HTR-8/SVneo (cell line): Measurements from ENCODE around the gene SYTL1.
"Not testable (repeated sequence)": the region's sequence is repeated elsewhere in the genome, so short reads cannot be mapped to it uniquely, and the experiment has no call there.

Source experiments
- DNase-seq: peaks from one replicate; pipeline ENCODE4 v3.0.0; 2011; ENCODE audit warnings: low spot score, mixed read lengths; ENCODE audit not compliant: insufficient read length
- FAIRE-seq: peaks from 2 replicates; lab custom pipeline; 2011; peaks lifted over from hg19 to GRCh38; lab: Jason Lieb, UNC

The SYTL1 gene

DNA sequence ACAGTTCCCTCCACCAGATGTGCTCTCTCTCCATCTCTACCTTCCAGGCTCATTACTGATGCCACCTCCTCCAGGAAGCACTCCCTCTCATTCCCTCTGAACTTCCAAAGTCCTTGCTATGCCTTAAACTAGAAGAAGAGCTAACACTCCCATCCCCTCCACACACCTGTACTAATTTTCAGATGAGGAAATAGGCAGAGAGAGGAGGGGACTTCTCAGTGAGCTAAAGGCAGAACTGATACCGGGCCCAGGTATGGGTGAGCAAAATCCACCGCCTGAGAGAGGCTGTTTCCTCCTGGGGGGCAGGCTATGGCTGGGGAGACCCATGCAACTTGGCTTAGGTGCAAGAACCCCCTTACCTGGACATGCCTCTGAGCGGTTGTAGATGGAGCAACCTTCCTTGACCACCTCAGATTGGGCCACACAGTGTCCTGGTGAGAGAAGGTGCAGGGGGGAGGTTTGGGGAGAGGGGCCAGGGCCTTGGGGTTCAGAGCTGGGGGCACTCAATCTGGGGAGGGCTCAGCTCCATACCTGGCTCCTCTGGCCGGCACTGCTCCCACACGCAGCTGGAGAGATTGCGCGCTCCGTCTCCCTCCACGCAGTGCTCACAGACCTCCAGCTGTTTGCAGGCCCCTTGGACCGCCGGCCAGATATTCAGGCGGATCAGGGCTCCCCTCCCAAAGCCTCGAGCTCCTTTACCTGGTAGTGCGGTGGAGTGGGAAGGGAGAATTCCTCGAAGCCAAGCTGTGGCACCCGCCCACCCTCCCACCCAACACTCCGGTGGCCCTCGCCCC lies 40.3 kb downstream of the SYTL1 start:
- FAIRE-seq = no peak
- DNase-seq = no peak

DNA sequence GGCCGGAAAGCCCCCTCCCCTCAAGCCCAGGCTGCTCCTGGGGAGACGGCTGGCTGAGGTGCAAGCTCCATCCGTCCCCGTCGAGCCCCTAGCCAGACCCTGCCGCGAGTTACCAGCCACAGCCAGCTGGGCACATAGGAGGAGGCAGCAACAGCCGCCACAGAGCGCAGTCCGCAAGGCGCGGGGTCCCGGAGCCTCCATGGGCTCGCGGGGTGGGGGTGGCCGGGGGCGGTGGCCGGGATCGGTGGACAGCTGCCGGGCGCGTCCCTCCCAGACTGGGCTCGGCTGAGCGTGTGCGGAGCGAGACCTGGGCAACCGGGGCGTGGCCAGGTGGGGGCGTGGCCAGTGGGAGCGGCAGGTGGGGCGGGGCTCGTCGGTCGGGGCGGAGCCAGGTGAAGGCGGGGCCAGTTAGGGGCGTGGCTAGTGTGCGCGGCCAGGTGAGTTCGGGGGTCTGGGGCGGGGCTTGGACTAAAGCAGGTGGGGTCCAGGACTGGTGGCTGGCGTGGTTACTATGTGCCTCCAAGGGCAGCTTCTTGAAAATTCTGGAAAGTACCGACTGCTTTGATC lies 41.3 kb downstream of the SYTL1 start, which contains the start of gene CD164L2:
CD164L2 (minus strand) TSS at position 295 of the 567 bp plus-strand sequence; CDS start at position 201, 94 bp downstream.
- no peak for DNase-seq
- no peak for FAIRE-seq

DNA sequence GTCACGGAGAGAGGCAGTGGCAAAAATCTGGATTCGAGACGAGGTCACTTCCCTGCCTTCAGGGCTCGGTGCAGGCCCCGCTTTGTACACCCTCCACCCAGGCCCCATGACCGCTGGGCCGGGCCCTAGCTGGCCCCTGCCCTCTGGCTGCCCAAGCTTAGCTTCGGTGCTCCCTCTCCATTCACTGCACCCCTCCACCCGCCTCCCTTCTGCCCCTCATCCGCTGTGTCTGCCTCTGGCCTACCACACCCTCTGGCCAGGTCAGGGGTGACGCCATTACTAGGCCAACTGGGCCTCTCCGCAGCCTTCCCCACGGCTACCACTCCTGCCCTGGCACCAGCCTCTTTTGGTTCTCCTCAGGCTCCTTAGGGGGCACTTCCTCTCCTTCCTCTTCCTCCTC lies 41.8 kb downstream of the SYTL1 start:
- no peak for DNase-seq
- FAIRE-seq = no peak

DNA sequence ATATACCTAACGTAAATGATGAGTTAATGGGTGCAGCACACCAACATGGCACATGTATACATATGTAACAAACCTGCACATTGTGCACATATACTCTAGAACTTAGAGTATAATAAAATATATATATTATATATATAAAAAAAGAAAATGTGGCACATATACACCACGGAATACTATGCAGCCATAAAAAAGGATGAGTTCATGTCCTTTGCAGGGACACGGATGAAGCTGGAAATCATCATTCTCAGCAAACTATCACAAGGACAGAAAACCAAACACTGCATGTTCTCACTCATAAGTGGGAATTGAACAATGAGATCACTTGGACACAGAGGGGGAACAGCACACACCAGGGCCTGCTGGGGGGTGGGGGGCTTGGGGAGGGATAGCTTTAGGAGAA lies 43.0 kb downstream of the SYTL1 start:
- DNase-seq, FAIRE-seq: not testable (repeated sequence)

DNA sequence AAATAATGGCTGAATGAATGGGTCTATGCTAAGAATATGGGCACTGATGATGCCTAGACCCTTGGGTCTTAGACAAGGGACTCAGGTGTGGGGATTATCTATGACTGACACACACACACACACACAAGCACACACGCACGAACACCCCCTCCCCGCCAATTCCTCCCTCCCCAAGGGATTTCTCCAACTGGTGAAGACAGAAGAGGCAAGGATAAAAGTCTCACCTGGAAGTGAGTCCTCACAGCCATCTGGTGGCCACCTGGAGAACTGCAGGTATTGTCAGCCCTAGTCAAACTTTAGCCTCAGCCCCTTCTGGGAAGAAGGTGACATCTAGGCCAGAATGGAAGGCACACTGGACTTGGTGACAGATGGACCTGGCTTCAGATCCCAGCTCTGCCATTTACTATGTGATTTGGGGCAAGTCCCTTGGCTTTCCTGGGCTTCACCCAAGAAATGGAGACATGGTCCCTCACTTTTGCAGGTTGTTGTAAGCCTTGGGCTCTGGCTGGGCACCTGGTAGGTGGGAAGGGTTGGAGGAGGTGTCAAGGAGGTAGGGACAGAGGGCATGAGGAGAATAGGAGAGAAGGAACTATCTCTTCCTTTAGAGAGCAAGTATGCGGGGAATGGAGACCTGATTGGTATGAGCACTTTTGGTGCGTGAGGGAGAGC lies 46.6 kb downstream of the SYTL1 start:
- no peak for FAIRE-seq

DNA sequence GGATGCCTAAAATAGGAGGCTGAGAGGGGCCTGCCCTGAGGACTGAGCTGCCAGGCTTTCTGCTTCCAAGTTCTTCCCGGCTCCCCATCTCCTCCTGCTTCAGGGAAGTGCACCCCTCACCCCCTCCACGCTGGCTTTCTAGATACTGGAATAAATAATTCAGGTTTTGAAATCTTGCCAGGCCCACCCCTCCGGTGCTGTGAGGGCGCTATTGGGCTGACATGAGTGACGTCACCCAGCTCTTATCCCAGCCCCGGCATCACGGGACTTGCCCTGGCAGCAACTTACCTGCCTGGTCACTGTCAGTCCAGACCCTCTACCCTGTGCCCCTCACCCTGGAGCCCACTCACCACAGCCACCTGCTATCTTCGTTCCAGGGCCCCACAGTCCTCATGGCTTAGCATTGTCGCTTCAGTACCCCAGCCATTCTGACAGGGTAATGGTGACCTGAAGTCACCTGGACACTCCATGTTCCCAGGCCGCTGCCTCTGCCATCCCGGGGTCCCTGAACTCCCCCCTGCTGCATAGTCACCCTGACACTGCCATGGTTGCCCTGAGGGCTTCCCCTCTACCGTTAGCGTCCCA lies 49.8 kb downstream of the SYTL1 start:
- no peak for DNase-seq

More for the DNA sequence above, 46.6 kb downstream of the SYTL1 start:
- DNase-seq = peak; percentile 51

DNA sequence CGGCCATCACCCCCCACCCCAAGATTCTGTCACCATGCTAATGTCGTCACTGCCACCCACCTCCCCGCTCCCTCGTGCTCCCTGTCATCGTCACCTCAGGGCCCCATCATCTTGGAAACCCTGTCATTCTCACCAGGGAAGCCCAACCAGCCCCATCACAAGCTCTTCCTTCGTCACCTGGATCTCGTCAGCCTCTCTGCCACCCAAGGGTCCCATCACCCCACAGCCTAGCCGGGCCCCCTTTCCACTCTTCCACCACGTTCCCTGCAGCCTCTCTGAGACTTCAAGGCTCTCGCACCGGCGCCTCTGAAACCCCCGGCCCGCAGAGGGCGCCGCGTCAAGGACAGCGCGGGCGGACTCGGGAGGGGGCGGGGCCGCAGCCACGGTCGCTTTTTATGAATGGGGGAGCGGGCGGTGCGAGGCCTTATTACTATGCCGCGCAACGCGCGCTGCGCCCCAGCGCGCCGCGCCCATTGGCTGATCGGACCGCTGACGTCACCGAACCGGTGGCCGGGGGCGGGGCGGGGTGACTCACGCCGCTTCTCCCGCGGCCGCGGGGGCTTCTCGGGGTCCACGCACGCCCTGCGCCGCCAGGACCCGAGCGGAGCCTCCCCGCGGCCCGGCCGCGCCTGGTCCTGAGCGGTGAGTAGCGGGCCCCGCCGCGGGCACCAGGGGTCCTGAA lies 50.4 kb downstream of the SYTL1 start, which contains the start of gene GPR3:
GPR3 (plus strand) TSS at position 527 of the 682 bp plus-strand sequence. CDS start 1,177 bp downstream, outside the sequence.
- DNase-seq = peak; percentile 88
- peak; percentile 91 for FAIRE-seq

More for the DNA sequence above, 49.8 kb downstream of the SYTL1 start:
- FAIRE-seq = no peak

DNA sequence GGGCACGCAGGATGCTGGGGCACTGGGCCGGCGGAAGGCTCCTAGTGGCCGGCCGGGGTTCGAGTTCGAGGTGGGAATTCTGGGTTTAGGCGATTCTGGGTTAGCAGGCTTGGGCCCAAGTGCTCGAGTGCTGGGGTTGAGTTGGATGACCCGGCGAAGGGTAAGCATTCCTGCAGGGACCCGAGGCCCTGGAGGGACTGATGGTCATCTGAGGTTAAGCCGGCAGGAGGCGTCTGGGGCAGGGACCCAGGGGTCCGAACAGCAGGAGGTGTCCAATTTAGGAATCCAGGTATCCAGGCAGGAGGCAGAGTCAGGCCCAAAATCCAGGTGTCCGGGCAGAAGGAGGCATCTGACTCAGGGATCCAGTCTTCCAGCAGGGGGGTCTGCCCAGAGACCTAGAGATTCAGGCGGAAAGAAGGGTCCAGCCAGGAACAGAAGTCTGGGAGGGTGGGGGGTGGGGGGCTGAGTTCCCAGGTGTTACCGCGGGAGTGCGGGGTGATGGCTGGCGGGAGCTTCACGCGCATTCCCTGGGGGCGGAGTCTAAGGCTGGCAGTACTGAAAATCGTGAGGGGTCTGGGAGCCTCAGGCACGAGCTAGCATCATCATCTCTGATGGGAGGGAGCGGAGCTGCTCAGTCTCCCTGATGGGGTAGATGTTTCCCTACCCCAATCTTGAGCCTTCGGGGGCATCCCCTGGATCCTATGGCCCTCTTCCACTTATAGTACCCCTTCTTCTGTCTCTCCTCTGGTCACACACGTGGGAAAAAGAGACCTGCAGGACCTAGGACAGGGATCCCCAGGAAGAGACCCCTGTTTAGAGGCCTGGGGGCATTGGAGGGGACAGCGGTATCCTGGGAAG lies 51.2 kb downstream of the SYTL1 start:
- DNase-seq (no peak), FAIRE-seq (no peak)

DNA sequence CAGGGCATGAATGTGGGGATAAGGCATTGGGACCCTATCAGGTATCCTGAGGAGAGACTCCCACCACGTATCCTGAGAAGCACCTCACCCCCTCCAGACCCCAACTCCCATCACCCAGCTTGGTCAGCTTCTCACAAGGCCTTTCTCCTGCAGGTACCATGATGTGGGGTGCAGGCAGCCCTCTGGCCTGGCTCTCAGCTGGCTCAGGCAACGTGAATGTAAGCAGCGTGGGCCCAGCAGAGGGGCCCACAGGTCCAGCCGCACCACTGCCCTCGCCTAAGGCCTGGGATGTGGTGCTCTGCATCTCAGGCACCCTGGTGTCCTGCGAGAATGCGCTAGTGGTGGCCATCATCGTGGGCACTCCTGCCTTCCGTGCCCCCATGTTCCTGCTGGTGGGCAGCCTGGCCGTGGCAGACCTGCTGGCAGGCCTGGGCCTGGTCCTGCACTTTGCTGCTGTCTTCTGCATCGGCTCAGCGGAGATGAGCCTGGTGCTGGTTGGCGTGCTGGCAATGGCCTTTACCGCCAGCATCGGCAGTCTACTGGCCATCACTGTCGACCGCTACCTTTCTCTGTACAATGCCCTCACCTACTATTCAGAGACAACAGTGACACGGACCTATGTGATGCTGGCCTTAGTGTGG lies 51.9 kb downstream of the SYTL1 start:
- no peak for DNase-seq
- FAIRE-seq = no peak

DNA sequence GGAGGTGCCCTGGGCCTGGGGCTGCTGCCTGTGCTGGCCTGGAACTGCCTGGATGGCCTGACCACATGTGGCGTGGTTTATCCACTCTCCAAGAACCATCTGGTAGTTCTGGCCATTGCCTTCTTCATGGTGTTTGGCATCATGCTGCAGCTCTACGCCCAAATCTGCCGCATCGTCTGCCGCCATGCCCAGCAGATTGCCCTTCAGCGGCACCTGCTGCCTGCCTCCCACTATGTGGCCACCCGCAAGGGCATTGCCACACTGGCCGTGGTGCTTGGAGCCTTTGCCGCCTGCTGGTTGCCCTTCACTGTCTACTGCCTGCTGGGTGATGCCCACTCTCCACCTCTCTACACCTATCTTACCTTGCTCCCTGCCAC lies 52.4 kb downstream of the SYTL1 start:
- DNase-seq (no peak), FAIRE-seq (no peak)

DNA sequence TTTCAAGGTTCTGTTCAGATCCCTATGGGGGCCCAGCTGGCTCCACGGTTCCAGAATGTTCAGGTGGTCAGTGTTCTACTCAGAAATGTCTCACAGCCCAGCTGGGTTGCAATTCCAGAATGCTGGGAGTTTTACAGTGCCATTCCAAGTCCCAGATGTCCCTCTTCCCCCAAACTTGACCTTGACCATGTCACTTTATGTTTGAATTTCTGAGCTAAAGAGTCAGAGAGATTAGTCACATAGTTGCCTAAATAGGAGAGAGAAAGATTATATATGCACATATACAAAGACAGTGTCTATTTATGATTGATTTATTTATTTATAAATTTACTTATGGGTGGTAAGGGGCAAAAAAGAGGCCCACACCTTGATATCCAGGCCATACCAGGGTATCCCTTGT lies 53.1 kb downstream of the SYTL1 start:
- no peak for DNase-seq
- FAIRE-seq = no peak

DNA sequence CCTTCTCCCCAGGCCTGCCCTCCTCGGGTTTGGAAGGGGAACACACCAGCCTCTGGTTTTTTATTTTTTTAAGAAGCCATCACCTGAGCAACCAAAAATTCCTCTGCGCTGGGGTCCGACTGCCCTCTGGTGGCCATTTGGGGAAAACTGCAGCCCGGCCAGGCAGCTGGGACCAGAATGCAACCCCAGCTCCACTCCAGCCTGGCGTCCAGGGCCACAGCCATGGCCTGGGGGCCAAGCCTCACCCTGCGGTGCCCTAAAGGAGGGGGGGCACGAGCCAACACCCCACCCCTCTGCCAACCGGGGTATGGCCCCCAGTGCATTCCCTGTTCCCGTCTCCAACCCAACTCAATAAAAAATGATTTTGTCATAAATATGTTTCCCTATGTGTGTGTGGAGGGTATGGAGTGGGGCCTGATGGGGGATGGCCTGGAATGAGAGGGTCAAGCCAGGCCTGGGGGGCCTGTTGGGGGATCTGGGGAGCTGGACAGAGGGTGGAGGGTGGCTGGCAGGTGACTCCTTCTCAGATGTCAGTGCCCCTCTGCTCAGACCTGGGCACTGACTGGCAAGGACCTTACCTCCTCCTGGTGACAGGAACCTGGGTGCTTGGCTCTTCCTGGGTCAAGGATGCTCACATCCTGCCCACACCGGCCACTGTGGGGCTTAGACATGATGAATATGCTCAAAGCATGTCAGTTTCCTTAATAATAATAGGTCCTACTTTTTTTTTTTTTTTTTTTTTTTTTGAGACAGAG lies 53.8 kb downstream of the SYTL1 start:
- no peak for FAIRE-seq
- DNase-seq = peak; percentile 71

DNA sequence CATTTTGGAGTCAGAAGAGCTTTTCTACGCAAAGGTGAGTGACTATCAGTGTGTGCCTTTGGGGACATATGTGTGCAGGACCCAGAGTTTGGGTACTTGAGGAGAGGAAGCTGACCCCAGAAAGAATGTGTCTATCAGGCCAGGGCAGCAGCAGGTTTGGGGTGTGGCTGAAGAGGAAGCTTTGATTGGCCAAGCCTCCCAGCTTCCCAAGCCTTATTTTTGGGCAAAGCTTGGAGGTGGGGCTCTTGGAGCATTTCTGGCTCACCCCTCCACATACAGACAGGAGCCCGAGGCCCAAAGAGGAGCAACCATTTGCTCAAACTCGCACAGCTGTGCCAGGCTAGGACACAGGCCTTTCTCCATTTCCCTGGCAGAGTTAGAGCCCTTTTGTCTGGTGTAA lies 55.3 kb downstream of the SYTL1 start:
- FAIRE-seq (no peak), DNase-seq (no peak)

DNA sequence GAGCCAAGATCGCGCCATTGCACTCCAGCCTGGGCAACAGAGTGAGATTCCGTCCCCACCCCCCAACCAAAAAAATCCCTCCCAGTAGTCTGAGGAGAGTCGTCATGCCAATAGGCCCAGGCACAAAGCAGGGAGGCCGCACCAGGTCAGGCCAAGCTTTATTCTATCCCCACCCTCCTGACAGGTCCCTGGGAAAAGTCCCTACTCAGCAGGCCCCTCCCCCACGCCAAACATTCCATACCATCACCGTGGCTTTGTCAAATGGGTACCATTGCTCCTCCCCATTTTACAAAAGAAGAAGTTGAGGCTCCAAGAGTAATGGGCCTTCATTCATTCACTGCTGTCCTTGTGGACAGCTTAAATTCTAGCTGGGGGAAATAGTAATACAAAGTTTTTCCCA lies 55.9 kb downstream of the SYTL1 start:
- DNase-seq = no peak
- no peak for FAIRE-seq

DNA sequence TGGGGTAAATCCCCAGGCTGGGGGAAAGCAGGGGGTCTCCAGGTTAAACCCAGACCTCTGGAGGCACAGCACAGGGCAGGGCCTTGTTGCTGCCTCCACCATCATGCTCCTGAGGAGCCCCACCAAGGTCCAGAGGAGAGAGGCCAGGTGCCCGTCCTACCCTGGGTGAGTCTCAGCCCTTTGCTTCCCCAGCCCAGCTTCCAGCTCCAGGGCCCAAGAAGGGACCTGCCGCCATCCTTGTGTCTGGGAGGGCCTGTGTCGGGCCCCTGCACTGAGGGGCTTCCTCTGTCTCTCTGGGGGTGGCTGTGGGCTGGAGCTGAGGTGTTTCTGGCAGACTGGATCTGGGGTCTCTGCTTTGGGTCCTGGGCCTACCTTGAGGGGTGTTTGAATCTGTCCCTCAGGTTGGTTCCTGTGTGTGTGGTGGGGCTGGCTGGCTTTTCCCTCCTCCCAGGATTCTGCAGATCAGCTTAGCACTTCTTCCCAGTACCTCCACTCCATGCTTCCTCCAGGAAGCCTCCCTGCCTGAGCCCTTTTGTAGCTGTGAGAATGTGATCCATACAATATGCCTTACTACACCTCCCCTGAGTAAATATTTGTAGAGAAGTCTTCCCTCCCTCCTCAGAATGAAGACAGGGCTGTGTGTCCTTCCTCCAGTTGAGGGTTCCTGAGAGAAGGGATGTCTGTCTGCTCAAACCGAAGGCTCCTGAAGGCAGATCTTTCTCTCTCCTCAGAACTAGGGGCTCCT lies 56.8 kb downstream of the SYTL1 start:
- DNase-seq = no peak
- FAIRE-seq = no peak

DNA sequence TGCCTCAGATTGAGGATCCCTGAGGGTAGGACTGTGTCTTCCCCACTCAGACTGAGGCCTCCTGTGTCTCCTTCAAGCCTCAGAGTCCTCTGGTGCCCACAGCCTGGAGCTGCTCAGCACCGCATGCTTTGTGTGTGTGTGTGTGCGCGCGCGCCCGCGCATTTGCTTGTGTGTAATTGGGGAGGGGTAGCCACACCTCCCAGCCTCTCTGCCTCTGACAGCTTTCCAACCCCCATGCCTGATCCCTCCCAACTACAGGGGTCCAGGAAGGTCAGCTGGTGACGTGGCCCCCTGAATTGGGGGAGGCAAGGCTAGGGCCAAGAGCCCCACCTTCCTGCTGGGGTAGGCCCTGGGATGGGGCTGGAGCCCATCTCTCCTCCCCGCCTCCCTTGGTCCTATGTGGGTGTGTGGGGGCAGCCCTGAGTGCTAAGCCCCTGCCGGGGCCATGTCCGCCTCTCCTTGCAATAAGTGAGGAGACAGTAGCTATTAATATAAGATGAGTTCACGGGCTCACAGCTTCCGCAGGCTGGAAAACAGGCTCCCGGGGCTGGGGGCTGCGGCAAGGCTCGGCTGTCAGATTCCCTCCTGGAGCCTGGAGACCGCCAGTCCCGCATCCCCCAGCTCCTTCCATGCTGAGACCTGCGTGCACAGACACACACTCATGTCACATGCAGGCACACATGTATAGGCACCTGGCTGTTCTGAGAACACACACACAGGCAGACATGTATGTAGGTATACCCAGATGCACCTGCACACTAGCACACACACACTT lies 57.6 kb downstream of the SYTL1 start:
- no peak for FAIRE-seq

More for the DNA sequence above, 57.6 kb downstream of the SYTL1 start:
- no peak for DNase-seq
